NCI-H1417 (cell line): ENCODE results near the gene TMEM120B.
A peak's percentile ranks its signal among the peaks of the same experiment; 100 is the strongest.
"Not testable (repeated sequence)": the region's sequence is repeated elsewhere in the genome, so short reads cannot be mapped to it uniquely, and the experiment has no call there.

Experiments used
- DNase-seq, 3 experiments: peaks; one replicate each; lab custom pipeline; 2025; lab: John Stamatoyannopoulos, UW

TMEM120B gene

DNA sequence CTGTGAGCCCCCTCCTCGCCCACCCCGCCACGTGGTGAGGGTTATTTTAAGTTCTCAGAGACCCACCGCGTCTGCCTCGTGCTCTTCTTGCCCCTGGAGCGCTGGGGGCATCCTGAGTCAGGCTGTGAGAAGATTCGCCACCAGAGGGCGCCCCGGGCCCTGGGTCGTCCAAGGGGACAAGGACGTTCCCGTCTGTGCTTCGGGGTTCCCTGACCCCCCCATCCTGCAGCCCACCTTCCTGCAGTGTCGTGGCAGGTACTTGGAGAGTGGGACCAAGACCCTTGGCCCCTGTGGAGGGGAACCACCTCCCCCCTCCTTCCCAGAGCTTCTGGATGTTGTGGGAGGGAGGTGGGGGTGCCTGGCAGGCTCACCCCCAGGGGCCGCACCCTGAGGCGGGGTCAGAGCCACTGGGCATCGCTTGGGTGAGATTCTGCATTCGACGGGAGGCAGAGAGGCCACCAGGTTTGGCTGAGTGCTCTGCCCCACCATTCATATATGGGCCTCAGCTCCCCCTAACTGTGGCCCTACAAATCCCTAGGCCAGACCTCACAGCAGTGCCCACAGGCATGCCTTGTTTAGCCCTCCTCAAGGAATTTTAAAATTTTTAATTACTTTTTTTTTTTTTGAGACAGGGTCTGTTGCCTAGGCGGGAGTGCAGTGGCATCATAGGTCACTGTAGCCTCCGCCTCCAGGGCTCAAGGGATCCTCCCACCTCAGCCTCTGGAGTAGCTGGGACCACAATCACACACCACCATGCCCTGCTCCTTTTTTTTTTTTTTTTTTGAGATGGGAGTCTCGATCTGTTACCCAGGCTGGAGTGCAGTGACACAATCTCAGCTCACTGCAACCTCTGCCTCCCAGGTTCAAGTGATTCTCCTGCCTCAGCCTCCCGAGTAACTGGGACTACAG is 63.9 kb downstream of the TMEM120B start:
- peak; percentile 58 to 71 (median 69) for DNase-seq

DNA sequence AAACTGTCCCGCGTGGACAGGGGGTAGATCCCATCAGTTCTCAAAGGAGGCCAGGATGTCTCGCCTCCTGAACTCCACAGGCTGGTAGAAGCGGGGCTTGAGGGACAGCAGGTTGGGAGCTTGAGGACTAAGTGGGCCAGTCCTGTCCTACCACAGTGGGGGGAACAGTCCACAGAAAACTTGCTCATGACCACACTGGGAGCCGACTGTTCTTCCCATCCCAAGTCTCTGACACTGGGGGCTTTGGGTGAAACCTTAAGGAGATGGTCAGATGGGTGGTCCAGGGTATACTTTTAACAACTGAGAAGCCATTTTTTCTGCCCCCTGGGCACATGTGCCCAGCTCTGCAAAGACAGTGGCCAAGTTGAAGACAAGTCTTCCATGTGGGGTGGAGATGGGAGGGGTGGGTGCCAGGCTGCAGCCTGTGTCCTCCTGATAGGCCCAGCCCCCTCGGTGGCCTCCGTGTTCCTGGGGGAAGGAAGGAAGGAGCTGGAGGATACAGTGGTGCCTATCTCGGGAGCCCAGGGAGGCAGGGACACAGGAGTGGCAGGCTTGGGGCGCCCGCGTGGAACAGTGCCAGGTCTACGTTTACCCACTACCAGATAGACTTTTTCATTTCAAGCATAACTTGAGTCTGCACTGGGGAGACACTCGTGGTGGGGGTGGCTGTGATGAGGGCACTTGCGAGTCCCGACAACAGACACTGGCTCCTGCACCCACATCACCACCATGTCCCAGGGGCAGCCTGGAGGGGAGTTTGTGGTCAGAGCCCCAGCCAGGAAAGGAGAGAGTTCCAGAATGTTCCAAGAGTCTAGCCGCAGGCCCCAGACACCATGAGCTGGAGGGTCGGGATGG is 66.2 kb downstream of the TMEM120B start:
- no peak for DNase-seq

DNA sequence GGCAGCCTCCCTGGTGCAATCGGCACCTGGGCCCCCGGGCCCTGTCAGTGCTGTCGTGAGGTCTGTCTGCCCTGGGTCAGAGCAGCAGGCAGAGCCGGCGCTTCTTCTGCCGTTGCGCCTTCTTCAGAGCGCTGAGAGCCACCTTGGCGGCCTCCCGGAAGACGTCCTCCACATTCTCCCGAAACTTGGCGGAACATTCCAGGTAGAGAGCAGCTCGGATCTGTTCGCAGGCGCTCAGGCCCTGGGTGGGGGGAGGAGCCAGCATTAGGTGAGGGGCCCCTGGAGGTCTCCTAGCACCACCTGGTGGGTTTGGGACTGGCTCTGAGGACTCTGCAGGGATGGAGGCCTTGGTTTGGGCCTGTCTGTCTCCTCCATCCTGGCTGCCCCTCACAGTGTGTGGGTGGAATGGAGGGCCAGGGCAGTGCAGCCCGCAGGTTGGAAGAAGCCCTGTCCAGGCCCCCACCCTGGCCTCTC is 66.9 kb downstream of the TMEM120B start:
- no peak for DNase-seq

DNA sequence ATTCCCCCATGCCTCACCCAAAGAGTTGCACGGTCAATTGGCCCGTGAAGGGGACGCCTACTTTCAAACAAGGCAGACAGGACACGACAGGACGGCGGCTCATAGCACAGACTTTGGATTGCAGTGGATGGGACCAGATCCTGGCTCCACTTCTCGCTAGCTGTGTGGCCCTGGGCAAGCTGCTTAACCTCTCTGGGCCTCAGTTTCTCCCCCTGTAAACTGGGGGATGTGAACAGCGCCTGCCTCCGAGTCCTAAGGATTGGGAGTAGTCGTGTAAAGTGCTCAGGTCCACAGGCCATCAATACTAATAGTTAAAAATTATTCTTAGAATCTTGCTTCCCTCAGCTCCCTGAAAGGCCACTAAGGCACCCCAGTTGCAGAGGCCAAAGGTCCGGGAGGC is 67.9 kb downstream of the TMEM120B start:
- no peak for DNase-seq

DNA sequence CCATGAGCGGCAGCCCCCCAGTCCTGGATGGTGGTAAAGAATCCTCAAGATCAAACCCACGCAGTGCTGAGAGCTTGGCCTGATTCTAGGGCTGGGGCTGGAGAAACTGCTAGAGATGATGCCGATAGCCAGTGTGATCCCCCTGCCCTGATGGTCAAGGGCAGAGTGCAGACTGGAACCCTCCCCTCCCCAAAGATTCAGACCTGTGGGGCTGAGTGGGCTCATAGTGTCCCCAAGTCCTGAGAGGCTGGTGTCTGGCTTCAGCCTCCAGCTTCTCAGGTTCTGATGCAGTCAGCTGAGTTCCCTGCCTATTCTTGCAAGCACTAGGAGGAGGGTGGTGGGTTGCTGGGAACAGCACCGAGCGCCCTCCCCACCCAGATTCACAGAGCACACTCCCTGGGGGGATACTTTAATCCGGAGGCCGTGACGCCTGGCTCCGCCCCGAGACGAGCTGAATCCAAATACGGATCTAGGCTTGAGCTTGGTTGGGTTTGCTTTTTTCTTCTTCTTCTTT is 69.0 kb downstream of the TMEM120B start:
- peak in 1 of 3 experiments; percentile 47 for DNase-seq

DNA sequence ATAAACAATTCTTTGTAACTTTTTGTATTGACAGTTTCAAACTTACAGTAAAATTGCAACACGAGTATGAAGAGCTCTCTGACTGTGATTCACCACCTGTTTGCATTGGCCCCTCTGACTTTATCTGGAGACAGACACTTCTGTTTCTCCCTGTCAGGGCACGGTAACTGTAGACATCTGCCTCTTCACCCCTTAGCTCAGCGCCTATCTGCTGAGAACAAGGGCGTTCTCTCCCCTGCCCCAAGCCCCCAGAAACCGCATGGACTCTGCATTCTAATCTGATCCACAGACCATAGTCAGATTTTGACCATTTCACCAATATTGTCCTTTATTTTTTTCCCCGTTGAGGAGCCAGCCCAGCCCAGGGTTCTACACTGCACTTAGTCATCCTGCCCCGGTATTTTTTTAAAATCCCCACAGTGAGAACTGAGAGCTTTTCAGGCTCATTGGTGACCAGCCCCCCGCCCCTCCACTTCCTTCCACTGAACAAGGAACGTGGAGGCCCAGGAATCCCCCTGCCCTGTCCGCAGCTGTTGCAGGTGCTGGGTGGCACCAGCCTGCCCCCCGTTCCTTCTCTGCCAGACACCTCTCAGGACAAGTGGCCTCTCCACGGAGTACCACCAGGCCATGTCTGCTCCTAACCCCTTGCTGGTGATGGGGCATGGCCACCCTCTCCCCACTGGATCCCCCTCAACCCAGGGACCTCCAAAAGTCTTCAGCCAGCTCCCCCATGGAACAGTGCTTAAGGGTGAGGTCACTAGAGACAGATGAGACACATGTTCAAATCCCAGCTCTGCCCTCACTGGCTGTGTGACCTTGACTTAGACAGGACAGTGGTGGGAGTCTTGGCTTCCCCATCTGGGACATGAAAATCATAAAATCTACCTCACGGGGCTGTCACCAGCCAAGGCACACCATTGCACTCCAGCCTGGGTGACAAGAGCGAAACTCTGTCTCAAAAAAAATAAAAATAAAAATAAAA is 69.7 kb downstream of the TMEM120B start:
- DNase-seq, result no peak

DNA sequence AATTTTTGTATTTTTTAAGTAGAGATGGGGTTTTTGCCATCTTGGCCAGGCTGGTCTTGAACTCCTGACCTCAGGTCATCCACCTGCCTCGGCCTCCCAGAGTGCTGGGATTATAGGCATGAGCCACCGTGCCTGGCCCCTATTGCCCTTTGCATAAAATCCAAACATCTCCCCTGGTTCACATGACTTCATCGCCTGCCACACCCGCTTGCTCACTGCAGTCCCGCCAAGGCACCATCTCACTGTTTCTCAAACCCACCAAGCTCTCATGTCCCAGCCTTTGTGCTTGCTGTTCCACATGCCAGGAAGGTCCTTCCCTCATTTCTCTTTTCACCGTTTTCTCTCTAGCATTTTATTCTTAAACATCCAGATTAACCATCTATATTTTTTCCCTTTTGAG is 71.2 kb downstream of the TMEM120B start:
- DNase-seq, result no peak

DNA sequence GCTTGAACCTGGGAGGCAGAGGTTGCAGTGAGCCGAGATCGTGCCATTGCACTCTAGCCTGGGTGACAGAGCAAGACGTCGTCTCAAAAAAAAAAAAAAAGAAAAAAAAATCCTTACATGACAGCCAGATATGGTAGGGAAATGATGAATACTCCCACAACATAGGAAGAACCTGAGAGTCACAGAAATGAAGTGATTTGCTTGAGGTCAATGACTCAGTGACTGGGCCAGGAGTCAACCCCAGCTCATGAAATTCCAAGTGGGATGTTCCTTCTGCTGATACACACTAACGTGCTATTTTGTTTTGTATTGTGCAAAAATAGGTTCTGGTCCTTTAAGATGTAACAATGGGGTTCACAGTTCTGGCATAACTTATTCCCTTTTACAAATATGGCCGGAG is 71.9 kb downstream of the TMEM120B start:
- no peak for DNase-seq

DNA sequence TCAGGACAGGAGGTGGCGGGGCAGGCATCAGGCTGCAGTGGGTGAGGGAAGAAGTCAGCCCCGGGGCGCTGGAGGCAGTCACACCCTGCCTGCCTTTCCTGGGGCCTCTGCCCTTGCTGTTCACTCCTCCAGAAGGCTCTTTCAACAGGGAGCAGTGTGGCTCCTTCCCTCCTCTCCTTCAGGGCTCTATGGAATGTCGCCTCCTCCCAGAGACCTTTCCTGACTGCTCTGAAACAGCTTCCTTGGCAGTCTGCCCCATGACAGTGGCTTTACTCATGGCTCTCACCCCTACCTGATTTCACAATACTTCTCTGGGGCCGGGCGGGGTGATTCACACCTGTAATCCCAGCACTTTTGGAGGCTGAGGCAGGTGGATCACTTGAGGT is 73.9 kb downstream of the TMEM120B start:
- no peak for DNase-seq

DNA sequence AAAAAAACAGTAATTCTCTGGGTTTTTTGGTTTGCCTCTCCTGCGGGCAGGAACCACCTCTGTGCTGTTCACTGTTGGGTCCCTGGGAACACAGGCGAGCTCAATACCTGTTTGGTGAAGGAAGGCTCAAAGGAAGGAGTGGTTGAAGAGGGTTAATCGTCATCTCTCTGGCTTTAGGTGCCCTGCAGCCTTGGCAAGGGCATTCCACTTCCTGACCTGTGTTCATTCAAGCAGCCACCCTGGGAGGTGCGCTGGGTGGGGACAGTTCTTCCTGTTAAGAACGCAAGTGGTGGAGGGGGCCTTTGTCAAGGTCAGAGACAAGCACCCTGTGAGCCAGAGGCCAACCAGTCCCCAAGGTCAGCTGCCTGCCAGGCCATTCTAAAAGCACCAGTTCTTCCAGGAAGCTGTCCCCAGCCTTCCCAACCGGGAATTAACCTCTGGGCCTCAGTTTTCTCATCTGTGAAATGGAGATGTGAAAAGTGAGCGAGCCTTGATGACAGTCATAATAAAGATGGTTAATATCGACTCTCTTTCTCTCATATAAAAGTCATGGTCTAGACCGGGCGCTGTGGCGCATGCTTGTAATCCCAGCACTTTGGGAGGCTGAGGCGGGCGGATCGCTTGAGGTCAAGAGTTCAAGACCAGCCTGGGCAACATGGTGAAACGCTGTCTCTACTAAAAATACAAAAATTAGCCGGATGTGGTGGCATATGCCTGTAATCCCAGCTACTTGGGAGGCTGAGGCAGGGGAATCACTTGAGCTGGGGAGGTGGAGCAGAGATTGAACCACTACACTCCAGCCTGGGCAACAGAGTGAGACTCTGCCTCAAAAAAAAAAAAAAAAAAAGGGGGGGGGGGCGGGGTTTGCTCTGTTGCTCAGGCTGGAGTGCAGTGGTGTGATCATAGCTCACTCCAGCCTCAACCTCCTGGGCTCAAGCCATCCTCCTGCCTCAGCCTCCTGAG is 74.8 kb downstream of the TMEM120B start:
- DNase-seq, result no peak

DNA sequence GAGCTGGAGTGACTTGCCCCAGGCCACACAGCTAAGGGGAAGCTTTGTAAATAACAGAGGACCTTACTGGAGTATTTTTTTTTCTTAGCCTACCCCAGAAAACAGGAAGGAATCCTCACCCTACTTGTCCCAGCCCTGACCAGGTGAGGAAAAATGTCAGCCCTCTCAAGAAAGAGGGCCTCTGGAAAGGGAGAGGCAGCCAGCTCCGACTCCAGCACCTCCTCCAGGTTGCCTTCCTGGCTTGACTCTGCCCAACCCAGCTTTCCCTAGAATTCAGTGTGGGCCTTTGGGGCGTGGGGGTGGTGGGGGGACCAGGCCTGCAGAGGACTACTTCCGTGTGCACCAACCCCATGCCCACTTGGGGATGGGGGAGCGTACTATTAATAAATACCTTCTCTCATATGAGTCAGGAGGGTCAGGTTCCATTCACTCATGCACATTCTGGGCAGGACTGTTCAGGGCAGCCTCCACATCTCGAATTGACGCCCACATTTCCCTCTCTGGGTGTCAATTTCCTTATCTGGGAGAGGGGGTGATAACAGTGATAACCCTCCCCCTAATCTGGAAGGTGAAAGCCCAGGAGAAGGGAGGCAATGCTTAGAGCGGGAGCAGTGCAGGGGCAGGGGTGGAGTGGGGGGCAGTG is 75.7 kb downstream of the TMEM120B start:
- DNase-seq, result no peak

DNA sequence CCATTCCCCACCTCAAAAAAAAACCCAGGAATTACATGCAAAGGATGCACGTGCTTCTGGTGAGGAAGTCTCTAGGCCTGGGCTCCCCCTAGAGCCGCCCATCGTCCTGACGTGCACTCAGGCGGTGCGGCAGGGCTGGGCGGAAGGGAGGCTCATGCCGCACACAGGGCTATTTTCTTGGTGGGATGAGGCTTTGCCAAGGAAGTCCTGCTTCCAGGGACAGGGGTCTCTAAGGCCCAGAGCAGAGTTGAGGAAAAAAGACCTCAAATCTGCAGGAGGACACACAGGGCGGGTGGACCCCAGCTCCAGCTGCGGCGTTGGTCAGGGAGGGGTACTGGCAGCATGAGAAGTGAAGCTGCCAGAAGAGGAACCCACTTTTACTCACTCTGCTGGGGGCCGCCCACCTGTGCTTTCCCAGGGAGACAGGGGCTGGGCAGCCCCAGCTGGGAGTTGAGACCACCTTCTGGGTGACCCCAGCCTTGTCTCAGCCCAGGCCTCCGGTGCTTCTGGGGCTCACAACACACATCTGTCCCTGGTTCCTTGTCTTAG is 76.8 kb downstream of the TMEM120B start:
- DNase-seq, result no peak

DNA sequence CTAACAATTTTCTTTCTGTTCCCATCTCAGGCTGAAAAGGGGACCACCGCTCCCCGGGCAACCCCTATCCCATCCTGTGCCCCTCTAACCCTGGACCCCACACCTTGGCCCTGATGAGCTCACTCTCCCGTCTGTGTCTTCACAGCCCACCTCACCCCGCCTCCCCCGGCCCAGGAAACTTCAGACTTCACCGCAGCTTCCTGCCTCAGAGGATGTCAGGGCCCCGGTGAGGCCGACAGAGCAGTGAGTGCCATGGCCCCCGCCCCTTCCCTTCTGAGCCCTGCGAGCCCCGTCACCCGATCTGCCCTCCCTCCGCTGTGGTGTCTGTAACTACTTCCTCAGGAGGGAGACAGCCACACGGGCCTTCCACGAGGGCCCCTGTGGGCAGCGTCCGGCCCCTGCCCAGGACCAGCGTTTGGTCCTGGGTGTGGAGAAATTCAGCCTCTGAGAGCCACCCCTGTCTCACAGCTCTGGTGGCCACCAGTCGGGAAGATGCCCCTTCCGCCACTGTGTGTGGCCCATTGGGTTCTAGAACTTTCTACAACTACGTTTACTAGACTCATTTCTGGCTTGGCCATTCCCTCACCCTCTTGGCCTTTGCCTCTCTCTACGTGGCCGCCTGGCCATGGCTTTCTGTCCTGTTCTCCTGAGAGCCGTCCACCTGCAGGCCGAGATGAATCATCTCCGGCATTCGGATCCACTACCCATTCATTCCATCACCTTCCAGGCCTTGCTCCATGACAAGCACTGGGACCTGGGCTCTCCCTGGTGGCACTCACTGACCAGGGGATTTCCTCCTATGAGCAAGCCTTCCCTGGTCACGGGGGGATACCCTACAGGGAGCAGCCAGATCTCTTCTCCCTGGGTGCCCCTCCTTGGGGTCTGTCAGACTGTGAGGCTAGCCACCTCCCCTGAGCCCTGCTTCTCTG is 77.5 kb downstream of the TMEM120B start:
- no peak for DNase-seq

DNA sequence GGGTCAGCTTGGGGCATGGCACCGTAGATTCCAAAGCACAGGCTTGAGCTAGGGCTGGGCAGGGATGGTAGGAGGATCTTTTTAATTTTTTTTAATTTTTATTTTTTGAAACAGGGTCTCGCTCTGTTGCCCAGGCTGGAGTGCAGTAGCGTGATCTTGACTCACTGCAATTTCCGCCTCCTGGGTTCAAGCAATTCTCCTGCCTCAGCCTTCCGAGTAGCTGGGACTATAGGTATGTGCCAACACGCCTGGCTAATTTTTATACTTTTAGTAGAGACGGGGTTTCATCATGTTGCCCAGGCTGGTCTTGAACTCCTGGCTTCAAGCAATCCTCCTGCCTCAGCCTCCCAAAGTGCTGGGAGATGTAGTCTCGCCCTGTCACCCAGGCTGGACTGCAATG is 78.2 kb downstream of the TMEM120B start:
- not testable (repeated sequence) for DNase-seq

DNA sequence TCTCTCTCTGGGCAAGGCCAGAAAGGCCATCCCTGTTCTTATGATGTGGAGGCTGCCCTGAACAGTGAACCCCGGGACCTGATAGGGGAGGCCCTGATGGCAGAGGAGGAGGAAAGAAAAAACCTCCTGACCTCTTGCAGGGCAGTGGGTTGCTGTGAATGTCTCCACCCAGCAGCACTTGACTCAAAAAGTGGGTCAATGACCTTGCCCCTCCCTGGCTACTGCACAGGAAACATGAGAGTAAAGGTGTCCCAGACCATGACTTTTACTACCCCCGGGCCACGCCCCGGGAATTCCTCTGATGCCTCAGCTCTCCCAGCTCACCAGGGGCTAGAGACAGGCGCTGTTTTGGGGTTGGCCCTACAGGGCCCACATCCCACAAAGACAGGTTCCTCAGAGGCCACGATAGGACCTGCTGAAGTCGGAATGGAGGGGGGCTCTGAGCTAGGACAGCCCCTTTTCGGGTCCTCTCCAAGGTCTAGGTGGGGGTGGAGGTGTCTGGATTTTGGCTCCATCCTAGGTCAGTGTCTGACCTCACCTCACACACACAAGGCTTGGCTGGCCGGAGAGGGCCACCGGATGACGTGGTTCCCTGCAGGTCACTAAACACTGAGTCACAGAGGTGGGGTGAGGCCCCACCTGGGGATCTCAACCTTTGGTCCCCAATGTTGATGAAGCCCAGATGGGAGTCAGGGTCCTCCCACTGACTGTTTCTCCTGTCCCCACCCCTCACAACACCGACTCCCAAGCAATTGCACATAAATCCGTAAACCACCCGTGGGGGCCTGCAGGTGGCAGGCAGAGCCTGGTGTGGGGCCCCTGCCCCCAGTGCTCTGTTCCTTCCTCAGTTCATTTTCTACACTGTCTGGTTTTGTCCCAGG is 79.4 kb downstream of the TMEM120B start:
- DNase-seq, result no peak

DNA sequence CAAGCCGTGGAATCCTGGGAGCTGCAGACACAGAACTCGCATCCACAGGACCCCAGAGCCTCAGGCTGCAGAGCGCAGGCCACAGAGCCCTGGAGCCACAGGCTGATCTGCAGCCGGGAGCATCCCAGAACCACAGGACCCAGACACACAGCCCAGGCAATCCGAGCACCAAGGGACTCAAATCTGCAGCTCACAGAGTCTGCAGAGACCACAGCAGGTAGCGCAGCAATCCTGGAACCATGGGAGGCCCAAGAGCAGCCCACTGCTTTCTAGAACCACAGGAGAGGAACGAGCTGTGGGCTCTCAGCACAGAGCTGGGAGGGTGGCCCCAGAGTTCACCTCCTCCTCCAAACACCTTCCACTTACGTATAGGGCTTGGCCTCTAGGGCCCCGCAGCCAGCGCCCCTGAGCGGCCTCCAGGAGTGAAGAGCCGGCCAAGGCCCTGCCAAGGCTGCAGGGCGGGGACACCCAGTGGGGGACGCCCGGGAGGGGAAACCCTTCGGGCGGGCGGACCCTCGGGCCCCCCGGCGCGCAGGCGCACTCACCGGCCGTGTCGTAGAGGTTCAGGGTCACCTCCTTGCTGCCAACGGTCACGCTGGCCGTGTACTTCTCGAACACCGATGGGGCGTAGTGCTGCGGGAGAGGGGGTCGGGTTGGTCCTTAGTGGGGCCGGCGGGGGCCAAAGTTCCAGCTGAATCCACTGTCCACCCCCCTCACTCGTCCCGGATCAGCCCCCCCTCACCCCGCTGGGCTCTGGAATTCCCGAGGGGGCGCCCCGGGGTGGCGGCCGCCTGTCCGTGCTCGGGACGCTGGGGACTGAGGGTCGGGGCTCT is 80.3 kb downstream of the TMEM120B start:
- no peak for DNase-seq
